ENCODE results near the gene PGM3.

Gene PGM3

DNA sequence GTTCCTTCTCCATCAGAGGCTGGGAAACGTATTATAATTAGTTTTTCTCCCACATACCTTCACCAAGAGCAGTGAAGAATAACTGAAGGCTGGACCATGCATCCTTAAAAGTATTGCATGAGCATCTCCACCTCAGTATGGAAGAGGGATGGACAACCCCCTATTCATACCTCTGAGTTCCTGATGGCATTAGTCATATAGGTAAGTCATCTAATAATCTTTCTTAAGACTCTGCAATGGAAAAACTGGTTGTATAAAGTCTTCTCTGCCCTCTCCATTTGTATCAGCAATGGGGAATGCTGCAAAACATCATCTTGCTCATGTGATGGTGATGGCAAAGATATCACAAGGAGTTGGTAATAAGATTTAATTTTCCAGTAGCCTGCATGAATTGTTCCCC lies 24.5 kb downstream of the PGM3 start:
- TF ChIP-seq, protein P1, sequence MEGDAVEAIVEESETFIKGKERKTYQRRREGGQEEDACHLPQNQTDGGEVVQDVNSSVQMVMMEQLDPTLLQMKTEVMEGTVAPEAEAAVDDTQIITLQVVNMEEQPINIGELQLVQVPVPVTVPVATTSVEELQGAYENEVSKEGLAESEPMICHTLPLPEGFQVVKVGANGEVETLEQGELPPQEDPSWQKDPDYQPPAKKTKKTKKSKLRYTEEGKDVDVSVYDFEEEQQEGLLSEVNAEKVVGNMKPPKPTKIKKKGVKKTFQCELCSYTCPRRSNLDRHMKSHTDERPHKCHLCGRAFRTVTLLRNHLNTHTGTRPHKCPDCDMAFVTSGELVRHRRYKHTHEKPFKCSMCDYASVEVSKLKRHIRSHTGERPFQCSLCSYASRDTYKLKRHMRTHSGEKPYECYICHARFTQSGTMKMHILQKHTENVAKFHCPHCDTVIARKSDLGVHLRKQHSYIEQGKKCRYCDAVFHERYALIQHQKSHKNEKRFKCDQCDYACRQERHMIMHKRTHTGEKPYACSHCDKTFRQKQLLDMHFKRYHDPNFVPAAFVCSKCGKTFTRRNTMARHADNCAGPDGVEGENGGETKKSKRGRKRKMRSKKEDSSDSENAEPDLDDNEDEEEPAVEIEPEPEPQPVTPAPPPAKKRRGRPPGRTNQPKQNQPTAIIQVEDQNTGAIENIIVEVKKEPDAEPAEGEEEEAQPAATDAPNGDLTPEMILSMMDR (conservative IDR thresholded peaks at IDR 0.05; ENCODE audit: control insufficient read depth, insufficient read depth, low read depth, low read length): no peak
- no peak for DNase-seq (ENCODE audit: low read depth)
- H3K4me3 ChIP-seq (ENCODE audit: control insufficient read depth, low read depth, low read length): no peak overlapping the region

DNA sequence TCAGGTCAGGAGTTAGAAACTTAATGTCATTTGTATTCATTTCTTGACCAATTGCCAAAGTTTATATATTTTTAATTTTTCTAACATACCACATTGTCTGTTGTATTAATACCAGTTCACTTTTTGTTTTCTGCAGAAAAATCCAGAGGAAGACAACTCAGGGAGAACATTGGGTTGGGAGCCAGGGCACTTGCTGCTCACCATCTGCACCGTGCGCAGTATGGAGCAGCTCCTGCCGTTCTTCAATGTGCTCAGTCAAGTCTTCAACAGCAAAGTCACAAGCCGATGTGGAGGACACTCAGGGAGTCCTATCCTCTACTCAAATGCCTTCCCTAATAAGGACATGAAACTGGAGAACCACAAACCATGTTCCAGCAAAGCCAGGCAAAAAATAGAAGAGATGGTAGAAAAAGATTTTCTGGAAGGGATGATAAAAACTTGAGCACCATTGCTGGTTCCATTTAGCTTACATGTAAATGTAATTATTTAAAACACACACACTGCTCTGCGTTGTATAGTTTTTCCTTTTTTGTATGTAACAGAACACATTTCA lies 25.3 kb downstream of the PGM3 start:
- H3K4me3 ChIP-seq (ENCODE audit: control insufficient read depth, low read depth, low read length): no peak overlapping the region
- DNase-seq (ENCODE audit: low read depth): no peak
- TF ChIP-seq, protein P1 (conservative IDR thresholded peaks at IDR 0.05; ENCODE audit: control insufficient read depth, insufficient read depth, low read depth, low read length): no peak

DNA sequence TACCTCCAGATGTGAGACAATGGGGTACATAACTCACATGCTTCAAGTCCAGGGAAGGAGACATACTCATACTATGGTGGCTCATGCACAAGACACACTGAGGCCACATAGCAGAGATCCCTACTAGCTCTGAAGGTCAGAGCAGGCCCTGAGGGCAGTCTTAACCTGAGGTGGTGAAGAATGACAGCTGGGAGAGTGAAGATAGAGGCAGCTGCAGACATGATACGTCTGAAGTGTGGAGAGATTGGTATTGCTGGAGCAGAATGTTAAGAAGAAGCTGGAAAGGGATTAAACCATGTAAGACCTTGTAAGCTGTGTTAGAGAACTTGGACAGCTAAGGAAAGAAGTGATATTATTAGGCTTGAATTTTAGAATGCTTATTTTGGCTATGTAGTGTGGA lies 32.9 kb downstream of the PGM3 start:
- no peak for DNase-seq (ENCODE audit: low read depth)
- TF ChIP-seq, protein P1 (conservative IDR thresholded peaks at IDR 0.05; ENCODE audit: control insufficient read depth, insufficient read depth, low read depth, low read length): no peak
- H3K4me3 ChIP-seq (ENCODE audit: control insufficient read depth, low read depth, low read length): no peak overlapping the region

DNA sequence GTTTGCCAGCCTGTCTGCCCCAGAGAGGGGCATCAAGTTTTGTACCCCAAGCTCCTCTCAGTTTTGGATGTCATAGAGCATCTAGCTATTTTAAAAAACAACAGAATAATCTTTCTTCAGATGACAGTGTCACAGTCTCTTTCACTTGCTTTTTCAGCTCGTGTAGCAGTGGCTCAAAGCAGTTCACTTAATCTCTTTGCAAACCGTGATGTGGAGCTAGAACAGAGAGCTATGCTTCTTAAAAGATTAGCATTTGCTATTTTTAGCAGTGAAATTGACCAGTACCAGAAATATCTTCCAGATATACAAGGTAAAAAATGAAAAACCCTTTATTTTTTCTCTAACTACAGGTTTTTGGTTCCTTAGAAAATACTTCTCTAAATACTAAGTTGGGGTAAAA lies 37.3 kb downstream of the PGM3 start:
- H3K4me3 ChIP-seq (ENCODE audit: control insufficient read depth, low read depth, low read length): no peak overlapping the region
- TF ChIP-seq, protein P1 (conservative IDR thresholded peaks at IDR 0.05; ENCODE audit: control insufficient read depth, insufficient read depth, low read depth, low read length): no peak
- DNase-seq (ENCODE audit: low read depth): no peak

DNA sequence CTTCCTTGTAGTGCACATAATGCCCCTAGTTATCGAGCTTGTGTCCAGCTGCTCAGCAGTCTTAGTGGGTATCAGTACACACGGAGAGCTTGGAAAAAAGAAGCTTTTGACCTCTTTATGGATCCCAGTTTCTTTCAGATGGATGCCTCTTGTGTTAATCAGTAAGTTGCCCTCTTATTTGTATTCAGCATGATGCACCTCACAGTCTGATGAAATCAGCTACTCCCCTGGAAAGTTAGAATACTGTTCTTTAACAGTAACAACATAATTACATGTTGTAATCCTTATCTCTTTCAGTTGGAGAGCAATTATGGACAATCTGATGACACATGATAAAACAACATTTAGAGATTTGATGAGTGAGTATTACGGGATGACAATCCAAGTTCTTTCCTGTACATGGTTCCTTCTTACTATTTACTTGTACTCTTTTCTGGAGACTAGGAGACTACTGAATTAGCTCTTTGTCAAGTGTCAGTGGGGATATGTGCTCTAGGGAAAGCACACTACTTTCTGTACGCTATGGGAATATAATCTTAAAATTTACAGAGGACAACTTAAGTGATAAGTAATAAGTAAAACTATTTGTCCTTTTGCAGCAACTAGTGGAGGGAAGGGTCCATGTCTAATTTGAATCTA lies 39.1 kb downstream of the PGM3 start:
- H3K4me3 ChIP-seq (ENCODE audit: control insufficient read depth, low read depth, low read length): no peak overlapping the region
- TF ChIP-seq, protein P1 (conservative IDR thresholded peaks at IDR 0.05; ENCODE audit: control insufficient read depth, insufficient read depth, low read depth, low read length): no peak
- DNase-seq (ENCODE audit: low read depth): no peak

DNA sequence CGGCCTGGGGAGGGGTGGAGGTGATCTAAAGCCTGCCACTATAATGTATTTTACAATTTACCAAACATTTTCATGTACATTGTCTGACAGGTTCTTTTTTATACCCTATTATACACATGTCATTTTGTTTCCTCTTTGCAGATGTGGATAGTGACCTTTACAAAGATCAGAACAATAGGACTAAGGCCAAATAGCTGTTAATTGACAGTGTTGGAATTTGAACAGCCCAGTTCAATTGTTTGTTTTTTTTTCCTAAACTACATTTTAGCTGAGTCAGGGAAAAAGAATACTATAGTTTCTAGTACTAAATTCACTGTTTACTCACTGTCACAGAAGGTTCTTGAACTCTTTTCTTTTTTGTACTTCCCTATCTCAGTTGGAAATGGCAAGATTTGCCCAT lies 40.2 kb downstream of the PGM3 start:
- no peak overlapping the region for H3K4me3 ChIP-seq (ENCODE audit: control insufficient read depth, low read depth, low read length)
- DNase-seq (ENCODE audit: low read depth): no peak
- TF ChIP-seq, protein P1 (conservative IDR thresholded peaks at IDR 0.05; ENCODE audit: control insufficient read depth, insufficient read depth, low read depth, low read length): no peak

Data from fibroblast of mammary gland (primary cell).